ENCODE results near the gene BSCL2.
"Not testable (repeated sequence)": the region's sequence is repeated elsewhere in the genome, so short reads cannot be mapped to it uniquely, and the experiment has no call there.

The BSCL2 gene

GRCh38 chr11:62702246-62702645, 5.0 kb downstream of the BSCL2 start:
- Histone ChIP-seq H3K79me2 (ENCODE audit: control insufficient read depth, low read length) (peaks cover 9% of the 10 kb centered on the region), H3K4me2 (ENCODE audit: low read length) (no peak overlapping the region), H3K27ac (ENCODE audit: low read depth, low read length) (no peak overlapping the region), H3K36me3 (ENCODE audit: control insufficient read depth, low read length) (peaks cover 28% of the 10 kb centered on the region), H3K4me3 (ENCODE audit: low read length) (no peak overlapping the region), H3K9me2 (replicated peaks; ENCODE audit: control insufficient read depth, low read length) (no peaks in the 10 kb centered on the region), H3K4me1 (ENCODE audit: control insufficient read depth, low read length) (peaks cover 19% of the 10 kb centered on the region), H3K9me3 (ENCODE audit: control insufficient read depth, insufficient read depth, low read length) (no peaks in the 10 kb centered on the region), H4K20me1 (ENCODE audit: control insufficient read depth, insufficient read depth, low read depth, low read length) (no peaks in the 10 kb centered on the region), H3K27me3 (ENCODE audit: control insufficient read depth, low read length) (no peaks in the 10 kb centered on the region), H3F3A (ENCODE audit: control insufficient read depth, insufficient read depth) (peaks cover 7% of the 10 kb centered on the region; the same call in 1 of the 2 replicates)
- TF ChIP-seq EZH2phosphoT487 (IDR thresholded peaks at IDR 0.05; ENCODE audit: borderline replicate concordance, low read length), result no peak
- TF ChIP-seq, protein P1, sequence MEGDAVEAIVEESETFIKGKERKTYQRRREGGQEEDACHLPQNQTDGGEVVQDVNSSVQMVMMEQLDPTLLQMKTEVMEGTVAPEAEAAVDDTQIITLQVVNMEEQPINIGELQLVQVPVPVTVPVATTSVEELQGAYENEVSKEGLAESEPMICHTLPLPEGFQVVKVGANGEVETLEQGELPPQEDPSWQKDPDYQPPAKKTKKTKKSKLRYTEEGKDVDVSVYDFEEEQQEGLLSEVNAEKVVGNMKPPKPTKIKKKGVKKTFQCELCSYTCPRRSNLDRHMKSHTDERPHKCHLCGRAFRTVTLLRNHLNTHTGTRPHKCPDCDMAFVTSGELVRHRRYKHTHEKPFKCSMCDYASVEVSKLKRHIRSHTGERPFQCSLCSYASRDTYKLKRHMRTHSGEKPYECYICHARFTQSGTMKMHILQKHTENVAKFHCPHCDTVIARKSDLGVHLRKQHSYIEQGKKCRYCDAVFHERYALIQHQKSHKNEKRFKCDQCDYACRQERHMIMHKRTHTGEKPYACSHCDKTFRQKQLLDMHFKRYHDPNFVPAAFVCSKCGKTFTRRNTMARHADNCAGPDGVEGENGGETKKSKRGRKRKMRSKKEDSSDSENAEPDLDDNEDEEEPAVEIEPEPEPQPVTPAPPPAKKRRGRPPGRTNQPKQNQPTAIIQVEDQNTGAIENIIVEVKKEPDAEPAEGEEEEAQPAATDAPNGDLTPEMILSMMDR (IDR thresholded peaks at IDR 0.05; ENCODE audit: low read depth, low read length, poor library complexity, severe bottlenecking), result no peak

- Histone ChIP-seq H3K27me3 (ENCODE audit: control insufficient read depth, low read length) (no peaks in the 10 kb centered on the region), H3K79me2 (ENCODE audit: control insufficient read depth, low read length) (no peaks in the 10 kb centered on the region), H3K36me3 (ENCODE audit: control insufficient read depth, low read length) (peaks cover 27% of the 10 kb centered on the region), H4K20me1 (ENCODE audit: control insufficient read depth, insufficient read depth, low read depth, low read length) (no peaks in the 10 kb centered on the region), H3K4me2 (ENCODE audit: low read length) (no peak overlapping the region), H3K27ac (ENCODE audit: low read depth, low read length) (no peak overlapping the region), H3K4me1 (ENCODE audit: control insufficient read depth, low read length) (no peaks in the 10 kb centered on the region), H3F3A (ENCODE audit: control insufficient read depth, insufficient read depth) (0 out of 2 replicates have a peak, but pooled peaks cover 4% of the 10 kb centered on the region), H3K9me3 (ENCODE audit: control insufficient read depth, insufficient read depth, low read length) (no peaks in the 10 kb centered on the region), H3K4me3 (ENCODE audit: low read length) (no peak overlapping the region), H3K9me2 (replicated peaks; ENCODE audit: control insufficient read depth, low read length) (no peaks in the 10 kb centered on the region)
- TF ChIP-seq EZH2phosphoT487 (IDR thresholded peaks at IDR 0.05; ENCODE audit: borderline replicate concordance, low read length), result no peak
- TF ChIP-seq, protein P1 (IDR thresholded peaks at IDR 0.05; ENCODE audit: low read depth, low read length, poor library complexity, severe bottlenecking), result peak; percentile 93
Observed at GRCh38 chr11:62694455-62695167, 12.6 kb downstream of the BSCL2 start.

DNA sequence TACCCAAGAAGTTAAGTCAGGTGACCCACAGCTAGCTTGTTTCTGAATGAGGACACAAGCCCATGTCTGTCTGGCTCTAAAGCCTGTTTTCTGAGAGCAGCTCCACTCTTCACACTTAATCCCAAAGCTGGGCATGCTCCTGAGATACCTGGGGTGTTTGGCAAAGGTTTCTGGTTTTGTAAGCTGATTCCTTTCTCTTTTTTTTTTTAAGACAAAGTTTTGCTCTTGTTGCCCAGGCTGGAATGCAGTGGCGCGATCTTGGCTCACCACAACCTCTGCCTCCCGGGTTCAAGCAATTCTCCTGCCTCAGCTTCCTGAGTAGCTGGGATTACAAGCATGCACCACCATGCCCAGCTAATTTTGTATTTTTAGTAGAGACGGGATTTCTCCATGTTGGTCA, 13.6 kb downstream of the BSCL2 start:
- not testable (repeated sequence) for H3K4me1 ChIP-seq (ENCODE audit: control insufficient read depth, low read length); H3F3A ChIP-seq (ENCODE audit: control insufficient read depth, insufficient read depth); H3K9me3 ChIP-seq (ENCODE audit: control insufficient read depth, insufficient read depth, low read length); H3K27me3 ChIP-seq (ENCODE audit: control insufficient read depth, low read length); H3K79me2 ChIP-seq (ENCODE audit: control insufficient read depth, low read length); H3K27ac ChIP-seq (ENCODE audit: low read depth, low read length); H3K9me2 ChIP-seq (replicated peaks; ENCODE audit: control insufficient read depth, low read length); H3K4me2 ChIP-seq (ENCODE audit: low read length); H4K20me1 ChIP-seq (ENCODE audit: control insufficient read depth, insufficient read depth, low read depth, low read length); H3K4me3 ChIP-seq (ENCODE audit: low read length)
- peaks cover 27% of the 10 kb centered on the region for H3K36me3 ChIP-seq (ENCODE audit: control insufficient read depth, low read length)

GRCh38 chr11:62689421-62690183, 17.6 kb downstream of the BSCL2 start, which contains the start of gene LRRN4CL:
Gene LRRN4CL, minus strand, starts transcription at chr11:62689530. Its CDS starts 1,022 bp downstream, at chr11:62688508.
- peaks cover 24% of the 10 kb centered on the region for H3K36me3 ChIP-seq (ENCODE audit: control insufficient read depth, low read length)

More at GRCh38 chr11:62689421-62690183, 17.6 kb downstream of the BSCL2 start, which contains the start of gene LRRN4CL:
- H3K4me1 ChIP-seq (ENCODE audit: control insufficient read depth, low read length), result no peaks in the 10 kb centered on the region
- H3K79me2 ChIP-seq (ENCODE audit: control insufficient read depth, low read length), result no peaks in the 10 kb centered on the region
- TF ChIP-seq, protein P1 (IDR thresholded peaks at IDR 0.05; ENCODE audit: low read depth, low read length, poor library complexity, severe bottlenecking), result no peak
- TF ChIP-seq EZH2phosphoT487 (IDR thresholded peaks at IDR 0.05; ENCODE audit: borderline replicate concordance, low read length), result no peak
- no peak within 1 kb of the TSS for H3K27ac ChIP-seq (ENCODE audit: low read depth, low read length)
- peaks cover 3% of the 10 kb centered on the region; the same call in 1 of the 2 replicates for H3F3A ChIP-seq (ENCODE audit: control insufficient read depth, insufficient read depth)
- H3K9me2 ChIP-seq (replicated peaks; ENCODE audit: control insufficient read depth, low read length), result no peaks in the 10 kb centered on the region
- H3K4me2 ChIP-seq (ENCODE audit: low read length), result no peak within 1 kb of the TSS
- no peaks in the 10 kb centered on the region for H4K20me1 ChIP-seq (ENCODE audit: control insufficient read depth, insufficient read depth, low read depth, low read length)
- H3K27me3 ChIP-seq (ENCODE audit: control insufficient read depth, low read length), result no peaks in the 10 kb centered on the region
- H3K4me3 ChIP-seq (ENCODE audit: low read length), result no peak within 1 kb of the TSS
- no peaks in the 10 kb centered on the region for H3K9me3 ChIP-seq (ENCODE audit: control insufficient read depth, insufficient read depth, low read length)
